HG03064 (cell line): Measurements from ENCODE around the gene TAS2R41.

Experiments
- ATAC-seq: cut with Tn5 transposase; IDR thresholded peaks from one replicate; pipeline ENCODE4 v1.9.1; 2021; ENCODE audit warnings: low read depth; ENCODE audit not compliant: unreplicated experiment

The TAS2R41 gene

DNA sequence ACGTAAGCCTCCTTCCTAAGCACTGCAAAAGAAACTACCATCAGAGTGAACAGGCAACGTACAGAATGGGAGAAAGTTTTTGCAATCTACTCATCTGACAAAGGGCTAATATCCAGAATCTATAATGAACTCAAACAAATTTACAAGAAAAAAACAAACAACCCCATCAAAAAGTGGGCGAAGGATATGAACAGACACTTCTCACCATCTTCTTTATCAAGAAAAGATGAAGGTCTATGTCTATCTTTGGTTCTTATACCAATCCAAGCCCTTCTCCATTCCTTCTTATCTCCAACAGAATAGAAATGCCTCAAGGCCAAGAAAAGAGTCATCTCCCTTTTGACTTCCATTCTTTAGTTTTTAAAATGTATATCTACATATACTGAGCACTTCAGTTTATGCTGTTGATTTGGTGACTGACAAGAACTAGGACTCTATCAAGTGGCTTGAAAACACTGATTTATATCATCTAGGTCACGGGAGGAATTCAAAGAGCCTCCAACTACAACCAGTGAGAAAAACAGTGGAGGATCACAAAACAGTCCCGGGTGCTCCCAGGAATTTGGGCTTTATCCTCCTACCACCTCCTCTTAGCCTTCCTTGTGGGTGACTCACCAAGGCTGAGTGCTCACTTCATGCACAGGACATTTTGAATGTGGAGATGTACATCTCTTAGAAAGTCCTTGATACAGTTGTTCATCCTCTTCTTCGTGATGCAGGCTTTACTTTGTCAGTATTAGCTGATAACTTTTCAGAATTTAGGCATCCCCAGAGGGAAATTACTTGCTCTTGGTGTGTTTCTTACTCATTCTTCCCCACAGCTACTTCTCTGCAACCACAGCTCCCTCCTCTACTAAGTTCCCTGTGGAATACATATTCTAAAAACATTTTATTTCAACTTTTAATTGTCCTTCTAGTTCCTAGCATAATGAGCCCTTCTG, 15.4 kb downstream of the TAS2R41 start:
- ATAC-seq: no peak

DNA sequence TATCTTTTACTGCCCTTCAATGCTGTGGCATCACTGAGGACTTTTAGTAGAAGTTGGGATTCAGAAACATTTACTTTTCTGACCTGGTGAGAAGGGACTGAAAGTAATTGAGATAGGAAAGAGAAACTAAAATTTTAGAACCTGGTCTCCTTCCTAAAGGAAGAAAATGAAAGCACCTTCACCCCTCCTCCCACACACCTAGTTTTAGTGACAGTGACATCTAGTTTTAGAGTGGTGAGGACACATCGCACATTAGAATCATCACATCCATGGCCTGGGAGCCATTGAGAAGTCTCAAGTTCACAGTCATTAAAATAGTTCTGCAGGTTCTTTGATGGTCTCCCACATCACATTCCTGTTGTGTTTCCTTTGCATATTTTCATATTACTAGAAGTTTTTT, 16.1 kb downstream of the TAS2R41 start:
- no peak for ATAC-seq

GRCh38 chr7:143494622-143495021, 16.9 kb downstream of the TAS2R41 start:
- no peak for ATAC-seq

- no peak for ATAC-seq
Observed at GRCh38 chr7:143495851-143496250, 18.2 kb downstream of the TAS2R41 start.

- no peak for ATAC-seq
Observed at GRCh38 chr7:143496263-143496662, 18.6 kb downstream of the TAS2R41 start.

DNA sequence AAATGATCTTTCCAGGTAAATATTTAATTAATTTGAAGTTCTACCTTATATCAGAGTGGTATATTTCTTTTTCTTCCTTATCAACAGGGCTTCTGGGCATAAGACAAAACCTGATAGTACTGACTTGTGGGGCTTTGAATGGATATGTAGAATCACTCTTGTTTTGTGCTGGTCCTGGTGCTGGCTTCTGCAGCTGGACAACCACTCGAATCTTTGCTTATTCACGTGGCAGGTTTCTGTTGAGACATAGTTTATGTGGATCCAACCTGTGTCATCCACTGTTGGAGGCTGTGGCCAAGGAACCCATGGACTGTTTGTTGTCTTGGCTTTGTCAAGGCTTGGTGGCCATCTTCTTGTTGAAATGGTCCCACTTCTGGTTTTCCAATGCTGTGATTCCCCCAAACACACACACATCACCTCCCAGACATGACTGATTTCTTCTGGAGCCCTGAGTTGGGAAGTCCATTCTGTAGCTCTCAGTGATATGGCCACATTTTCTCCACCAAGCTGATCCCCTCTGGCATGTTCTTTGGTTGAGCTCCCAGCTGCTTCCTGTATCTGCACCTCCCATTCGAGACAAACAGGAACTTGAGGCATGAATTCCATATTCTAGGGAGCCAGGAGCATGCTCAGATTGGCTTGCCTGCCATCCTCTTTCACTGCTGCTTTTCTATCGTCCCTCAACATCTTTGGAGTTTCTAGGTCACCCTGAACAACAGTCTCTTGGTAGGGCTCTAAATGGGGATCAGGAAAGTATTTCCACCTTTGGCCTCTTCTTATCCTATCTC, 19.5 kb downstream of the TAS2R41 start:
- ATAC-seq: no peak

GRCh38 chr7:143499246-143499645, 21.6 kb downstream of the TAS2R41 start:
- ATAC-seq: no peak

GRCh38 chr7:143499743-143500348, 22.2 kb downstream of the TAS2R41 start:
- no peak for ATAC-seq

- no peak for ATAC-seq
Observed at GRCh38 chr7:143503261-143503660, 25.6 kb downstream of the TAS2R41 start.

- ATAC-seq: no peak
Observed at GRCh38 chr7:143504215-143504936, 26.7 kb downstream of the TAS2R41 start.

DNA sequence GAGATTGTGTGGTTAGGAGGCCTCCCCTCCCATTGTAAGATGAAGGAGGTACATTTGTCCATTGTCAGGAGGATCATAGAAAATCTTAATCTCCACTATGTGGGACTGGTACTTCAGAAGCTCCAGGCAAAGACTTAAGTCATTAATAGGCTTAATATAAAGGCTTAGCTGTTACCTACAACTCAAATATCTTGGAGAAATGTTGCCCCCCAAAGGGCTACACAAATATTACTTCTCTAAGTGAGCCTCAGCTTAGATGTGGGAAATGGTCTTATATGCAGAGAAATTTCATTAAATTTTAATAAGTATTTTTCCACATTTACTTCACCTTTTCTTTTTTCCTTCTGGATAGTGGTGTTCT, 27.2 kb downstream of the TAS2R41 start:
- no peak for ATAC-seq

GRCh38 chr7:143505838-143506237, 28.2 kb downstream of the TAS2R41 start:
- no peak for ATAC-seq

DNA sequence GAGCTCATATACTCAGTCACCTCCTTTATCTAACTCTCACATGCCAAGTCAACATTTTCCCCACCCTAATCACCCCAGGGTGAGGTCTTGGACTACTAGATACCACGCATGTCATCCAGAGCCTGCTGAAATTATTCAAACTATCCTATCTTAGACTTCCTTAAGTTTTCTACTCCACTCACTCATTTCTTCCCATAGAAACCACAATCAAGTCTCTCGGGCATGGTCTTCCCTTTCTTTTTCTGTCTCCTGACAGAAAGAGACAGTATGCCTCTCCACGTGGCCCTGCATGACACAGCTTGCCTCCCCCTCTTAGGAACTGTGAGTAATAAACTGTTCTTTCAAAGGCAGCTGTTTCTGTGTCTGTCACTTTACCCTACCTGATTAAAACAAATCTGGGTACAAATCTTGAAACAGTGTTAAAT, 29.4 kb downstream of the TAS2R41 start:
- no peak for ATAC-seq

DNA sequence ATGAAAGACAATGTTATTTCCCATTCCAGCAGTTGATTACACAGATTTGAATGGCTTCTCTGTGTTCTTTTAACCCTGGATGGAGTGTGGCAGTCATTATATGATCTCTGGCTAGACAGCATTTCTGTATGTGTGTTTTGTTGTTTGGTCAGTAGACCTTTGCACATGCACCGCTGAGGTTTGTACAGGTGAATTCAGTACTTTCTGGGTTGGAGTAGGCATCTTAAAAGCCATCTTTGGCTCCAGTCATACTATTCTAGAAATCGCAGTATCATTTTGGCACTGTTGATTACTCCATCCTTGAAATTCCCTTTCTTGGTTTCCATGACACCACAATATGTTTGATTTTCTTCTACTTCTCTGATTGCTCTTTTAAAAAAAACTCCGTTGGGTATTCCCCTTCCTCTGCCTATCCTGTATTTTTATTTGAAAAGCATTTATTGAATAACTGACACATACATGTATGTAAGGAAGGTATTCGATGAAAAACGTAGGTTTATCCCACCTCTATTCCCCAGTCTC, 29.9 kb downstream of the TAS2R41 start:
- ATAC-seq: no peak

DNA sequence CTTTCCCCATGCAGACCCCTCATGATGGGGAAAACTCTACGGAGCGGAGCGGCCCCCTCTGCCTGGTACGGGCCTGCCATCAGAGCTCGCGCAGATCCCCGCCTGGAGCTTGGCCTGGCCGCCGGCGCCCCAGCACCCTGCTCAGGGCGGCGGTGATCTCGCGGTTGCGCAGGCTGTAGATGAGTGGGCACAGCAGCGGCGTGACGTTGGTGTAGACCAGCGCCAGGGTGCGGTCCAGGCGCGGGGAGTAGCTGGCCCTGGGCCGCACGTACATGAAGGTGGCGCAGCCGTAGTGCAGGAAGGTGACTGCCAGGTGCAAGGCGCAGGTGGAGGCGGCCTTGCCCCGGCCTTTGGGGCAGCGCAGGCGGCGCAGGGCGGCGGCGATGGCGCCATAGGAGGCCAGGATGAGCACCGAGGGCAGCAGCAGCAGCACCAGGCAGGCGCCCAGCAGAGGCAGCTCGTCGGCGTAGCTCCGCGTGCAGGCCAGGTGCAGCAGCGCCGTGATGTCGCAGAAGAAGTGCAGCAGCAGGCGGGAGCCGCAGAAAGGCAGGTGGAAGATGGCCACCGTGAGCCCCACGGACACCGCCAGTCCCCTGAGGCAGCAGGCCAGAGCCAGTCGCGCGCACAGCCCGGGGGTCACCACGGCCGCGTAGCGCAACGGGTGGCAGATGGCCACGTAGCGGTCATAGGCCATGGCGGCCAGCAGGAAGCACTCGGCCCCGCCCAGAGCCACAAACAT, 33.4 kb downstream of the TAS2R41 start:
- no peak for ATAC-seq

DNA sequence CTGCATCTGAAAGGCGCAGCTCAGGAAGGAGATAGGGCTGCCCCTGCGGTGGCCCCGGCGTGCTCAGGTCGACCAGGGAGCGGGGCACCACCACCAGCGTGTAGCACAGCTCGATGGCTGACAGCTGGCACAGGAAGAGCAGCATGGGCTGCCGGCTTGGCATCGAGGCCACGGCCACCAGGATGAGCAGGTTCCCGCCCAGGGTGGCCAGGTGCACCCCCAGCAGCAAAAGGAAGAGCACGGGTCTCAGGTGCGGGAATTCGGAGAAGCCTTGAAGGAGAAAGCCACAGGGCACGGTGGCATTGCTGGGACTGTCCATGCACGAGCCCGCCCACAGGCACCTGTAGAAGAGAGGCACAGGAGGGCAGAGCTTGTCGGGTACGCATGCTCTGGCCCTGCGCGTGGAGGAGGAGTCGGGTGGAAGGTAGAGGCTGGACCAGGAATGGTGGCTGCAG, 33.9 kb downstream of the TAS2R41 start:
- no peak for ATAC-seq

DNA sequence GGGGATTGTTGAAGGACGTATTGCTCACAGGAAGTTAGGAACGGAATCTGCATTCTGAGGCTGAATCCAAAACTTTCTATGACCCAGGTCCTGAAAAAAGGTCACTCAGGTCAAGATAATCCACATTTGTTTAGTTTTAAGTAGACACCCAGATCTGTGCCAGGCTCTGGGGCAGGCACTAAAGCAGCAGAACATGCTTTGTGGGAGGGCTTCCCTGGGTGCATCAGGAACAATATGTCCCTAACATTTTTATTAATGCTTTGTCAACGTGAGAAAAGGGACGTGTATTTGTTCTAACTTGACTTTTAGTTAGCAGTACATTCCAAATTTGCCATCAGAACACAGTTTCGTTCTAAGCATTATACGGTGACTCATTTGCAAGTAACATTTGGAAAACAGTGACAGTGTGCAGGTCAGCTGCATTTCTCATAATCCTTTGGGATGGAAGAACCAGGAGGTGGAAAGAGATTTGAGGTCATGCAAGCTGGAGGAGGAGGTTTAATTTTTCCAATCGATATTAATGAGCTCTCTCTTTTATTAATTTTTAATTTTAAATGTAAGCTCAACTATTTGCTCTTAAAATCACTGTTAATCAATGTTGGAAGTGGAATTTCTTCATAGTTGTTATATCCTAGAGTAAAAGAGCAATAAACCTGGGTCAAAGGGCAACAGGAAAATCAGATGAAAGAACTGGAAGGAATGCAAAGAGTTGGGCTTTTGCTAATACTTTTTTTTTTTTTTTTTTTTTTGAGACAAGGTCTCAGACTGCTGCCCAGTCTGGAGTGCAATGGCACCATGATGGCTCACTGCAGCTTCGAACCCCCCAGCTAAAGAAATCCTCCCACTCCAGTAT, 35.0 kb downstream of the TAS2R41 start:
- no peak for ATAC-seq

DNA sequence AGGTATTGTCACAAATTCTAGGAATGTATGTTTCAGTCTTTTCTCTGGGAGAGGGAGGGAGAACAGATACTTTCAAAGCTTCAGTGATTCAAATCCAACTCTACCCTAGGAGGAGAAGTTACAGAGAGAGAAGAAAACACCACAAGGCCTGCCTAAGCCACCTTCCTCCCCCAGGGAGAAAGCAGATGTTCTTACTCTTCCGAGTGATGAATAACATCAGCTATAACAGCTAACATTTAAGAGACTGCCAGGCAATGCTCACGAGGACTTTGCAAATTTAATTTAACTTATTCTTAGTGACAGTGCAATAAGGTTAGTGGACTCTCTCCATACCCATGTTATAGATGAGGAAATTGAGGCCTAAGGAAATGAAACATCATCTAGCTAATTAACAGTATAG, 36.8 kb downstream of the TAS2R41 start:
- no peak for ATAC-seq
